NCI-H146 treated with DMSO at 0.1 percent for 48 hours (cell line): ENCODE results near the gene RPL31.

Experiments used
- DNase-seq: peaks from one replicate; lab custom pipeline; 2025; ENCODE audit not compliant: unreplicated experiment; lab: John Stamatoyannopoulos, UW

RPL31 gene

DNA sequence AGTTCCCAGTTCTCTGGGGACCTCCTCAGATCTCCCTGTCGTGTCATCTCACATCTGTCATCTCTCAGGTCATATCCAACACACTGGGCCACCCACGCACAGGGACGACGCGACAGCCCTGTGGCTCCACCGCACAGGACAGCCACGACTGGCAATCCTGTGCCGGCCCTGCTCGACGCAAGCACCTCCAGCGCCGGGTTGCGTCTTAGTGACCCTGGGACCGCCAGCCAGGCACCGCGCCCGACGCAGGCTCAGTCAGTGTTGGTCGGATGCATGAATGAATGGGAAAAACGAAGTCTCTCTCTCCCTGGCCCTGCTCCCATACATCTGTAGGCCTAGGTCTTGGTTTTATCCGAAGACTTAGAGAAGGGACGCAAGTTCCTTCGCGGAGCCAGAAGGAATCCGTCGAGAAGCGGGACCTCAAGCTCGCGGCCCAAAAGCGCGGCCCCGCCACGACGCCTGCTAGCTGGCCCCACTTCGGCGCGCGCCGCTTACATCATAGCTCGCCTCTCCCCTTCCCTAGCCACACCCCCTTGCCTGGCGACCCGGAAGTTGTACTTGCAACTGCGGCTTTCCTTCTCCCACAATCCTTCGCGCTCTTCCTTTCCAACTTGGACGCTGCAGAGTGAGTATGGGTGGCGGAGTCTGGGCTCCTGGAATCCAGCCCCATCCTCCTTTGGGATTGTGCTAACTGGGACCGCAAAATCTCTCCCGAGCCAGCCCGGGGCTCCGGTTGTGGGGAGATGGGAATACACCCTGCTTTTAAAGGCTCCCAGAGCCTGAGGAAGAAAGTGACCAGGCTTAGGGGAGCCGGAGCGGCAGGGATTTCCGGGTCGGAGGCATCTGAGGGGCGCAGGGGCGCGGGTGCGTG lies at the start of gene RPL31:
Gene RPL31 (plus strand): TSS at position 599 of the 871 bp plus-strand sequence. CDS start 413 bp downstream, outside the sequence.
- DNase-seq, result peak; percentile 75

DNA sequence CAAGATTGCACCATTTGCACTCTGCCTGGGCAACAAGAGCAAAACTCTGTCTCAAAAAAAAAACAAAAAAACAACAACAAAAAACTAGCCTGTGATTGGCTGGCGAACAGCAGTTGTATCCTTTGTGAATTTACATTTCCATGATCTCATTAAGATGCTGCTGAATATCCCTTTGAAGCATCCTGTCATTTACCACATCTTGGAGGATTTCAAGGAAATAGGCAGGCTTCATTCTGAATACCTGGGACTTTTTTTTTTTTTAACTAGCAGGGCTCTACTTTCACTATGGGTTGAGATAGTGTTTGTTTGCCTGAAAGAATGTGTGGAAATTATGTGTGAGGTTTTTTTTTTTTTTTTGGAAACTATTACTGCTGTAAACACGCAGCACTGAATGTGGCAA lies 49.6 kb upstream of the RPL31 start:
- DNase-seq, result no peak

- no peak for DNase-seq
These were observed 48.6 kb upstream of the RPL31 start for GRCh38 chr2:100953406-100954043.

DNA sequence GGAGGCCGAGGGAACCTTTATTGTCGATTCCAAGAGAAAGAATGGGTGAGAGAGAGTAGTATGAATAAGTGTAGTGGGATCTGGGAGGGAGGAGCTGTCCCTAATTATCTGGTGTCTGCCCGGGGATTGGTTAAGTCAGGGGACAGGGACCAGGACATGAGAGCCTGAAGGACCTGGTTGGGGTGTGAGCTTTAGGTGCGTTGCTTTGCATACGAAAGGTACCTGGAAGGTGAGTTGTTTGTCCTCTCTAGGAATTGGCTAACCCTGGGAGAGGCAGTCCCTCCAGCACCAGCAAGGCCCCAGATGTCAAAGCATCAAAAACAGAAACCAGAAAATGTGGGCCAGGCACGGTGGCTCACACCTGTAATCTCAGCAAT lies 48.1 kb upstream of the RPL31 start:
- DNase-seq, result no peak

DNA sequence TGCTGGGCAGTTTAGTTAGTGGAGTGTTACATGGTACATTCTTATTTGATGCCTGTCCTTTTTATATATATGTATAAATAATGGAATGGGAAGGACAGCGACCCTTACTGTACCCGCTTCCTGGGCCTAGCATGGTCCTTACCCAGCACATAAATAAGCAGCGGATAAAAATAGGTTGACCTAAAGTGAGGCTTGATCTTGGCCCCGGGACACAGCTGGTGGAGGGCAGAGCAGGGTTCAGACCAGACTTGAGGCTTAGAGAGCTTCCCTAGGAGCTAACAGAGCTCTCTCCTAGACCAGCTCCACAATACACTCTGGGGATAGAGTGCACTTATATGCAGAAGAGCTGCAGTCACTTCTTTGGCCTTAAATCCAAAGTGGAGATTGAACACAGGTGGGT lies 46.9 kb upstream of the RPL31 start:
- DNase-seq, result no peak

DNA sequence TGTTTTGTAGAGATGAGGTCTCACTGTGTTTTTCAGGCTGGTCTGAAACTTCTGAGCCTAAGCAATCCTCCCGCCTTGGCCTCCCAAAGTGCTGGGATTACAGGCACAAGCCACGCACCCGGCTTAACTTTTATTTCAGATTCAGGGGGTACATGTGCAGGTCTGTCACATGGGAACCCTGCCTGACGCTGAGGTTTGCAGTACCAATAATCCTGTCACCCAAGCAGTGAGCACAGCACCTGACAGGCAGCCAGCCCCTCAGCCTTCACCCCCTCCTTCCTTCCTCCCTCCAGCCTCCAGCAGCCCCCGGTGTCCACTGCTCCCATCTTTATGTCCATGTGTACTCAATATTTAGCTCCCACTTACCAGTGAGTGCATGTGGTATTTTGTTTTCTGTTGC lies 46.0 kb upstream of the RPL31 start:
- DNase-seq, result no peak

GRCh38 chr2:100957996-100958653 lies 44.0 kb upstream of the RPL31 start:
- no peak for DNase-seq

- DNase-seq, result no peak
These were observed 42.7 kb upstream of the RPL31 start for GRCh38 chr2:100959225-100959880.

DNA sequence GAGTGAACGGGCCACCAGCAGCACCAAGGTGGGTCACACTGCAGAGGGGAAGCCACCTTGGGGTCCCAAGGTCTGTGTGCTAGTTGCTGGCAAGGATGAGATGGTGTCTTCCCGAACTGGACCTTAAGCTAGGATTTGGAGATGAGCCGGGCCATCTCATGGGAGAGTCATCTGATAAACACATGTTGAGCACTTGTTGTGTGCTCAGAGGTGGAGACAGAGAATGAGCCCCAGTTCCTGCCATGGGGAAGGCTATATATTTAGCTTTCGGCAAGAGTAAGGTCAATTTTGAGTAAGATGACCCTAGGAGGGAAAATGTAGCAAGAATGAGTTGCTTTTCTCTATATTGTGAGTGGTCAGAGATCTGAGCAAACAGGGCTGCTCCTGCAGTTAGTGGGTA lies 41.4 kb upstream of the RPL31 start:
- DNase-seq, result no peak

GRCh38 chr2:100962366-100963025 lies 39.6 kb upstream of the RPL31 start:
- no peak for DNase-seq

GRCh38 chr2:100963026-100963375 lies 39.1 kb upstream of the RPL31 start:
- no peak for DNase-seq

- no peak for DNase-seq
These were observed 37.9 kb upstream of the RPL31 start for GRCh38 chr2:100964222-100964621.

DNA sequence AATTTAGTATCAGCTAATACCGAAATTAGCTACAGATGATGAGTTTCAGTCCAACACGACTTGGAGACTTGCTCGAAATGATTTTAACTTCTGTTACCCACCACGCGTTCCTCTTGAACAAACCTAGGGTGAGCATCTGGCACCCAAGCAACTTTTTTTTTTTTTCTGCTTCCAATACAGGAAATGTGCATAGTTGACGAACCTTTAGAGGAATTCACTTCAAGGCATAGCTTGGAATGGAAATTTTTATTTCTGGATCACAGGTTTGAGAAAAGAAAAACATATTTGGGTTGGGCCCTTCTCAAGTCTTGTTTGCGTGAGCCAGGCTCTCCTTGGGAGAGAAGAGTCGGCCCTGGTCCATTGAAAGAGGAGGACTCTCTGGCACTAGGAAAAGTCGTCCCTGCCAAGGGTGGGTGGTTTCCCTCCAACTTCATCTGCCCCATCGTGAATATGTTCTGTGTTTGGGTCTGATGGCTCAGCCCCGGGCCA lies 37.4 kb upstream of the RPL31 start:
- no peak for DNase-seq

DNA sequence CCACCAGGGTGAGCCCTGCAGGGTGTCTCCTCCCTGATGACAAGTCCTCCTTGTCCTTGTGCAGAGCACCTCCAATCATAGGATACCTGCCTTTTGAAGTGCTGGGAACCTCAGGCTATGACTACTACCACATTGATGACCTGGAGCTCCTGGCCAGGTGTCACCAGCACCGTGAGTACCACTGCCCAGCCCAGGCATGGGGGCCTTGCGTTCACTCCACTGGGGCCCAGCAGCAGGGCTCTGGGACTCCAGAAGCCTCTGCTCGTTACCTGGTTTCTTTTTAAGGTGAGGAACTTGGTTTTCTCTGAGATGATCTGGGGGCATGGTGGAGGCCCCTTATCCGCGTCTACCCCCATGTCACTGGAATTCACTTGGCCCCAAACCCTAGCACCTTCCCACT lies 36.5 kb upstream of the RPL31 start:
- DNase-seq, result no peak

- DNase-seq, result no peak
These were observed 34.4 kb upstream of the RPL31 start for GRCh38 chr2:100967716-100968115.

- no peak for DNase-seq
These were observed 33.6 kb upstream of the RPL31 start for GRCh38 chr2:100968146-100969145.

- no peak for DNase-seq
These were observed 32.1 kb upstream of the RPL31 start for GRCh38 chr2:100969998-100970397.

DNA sequence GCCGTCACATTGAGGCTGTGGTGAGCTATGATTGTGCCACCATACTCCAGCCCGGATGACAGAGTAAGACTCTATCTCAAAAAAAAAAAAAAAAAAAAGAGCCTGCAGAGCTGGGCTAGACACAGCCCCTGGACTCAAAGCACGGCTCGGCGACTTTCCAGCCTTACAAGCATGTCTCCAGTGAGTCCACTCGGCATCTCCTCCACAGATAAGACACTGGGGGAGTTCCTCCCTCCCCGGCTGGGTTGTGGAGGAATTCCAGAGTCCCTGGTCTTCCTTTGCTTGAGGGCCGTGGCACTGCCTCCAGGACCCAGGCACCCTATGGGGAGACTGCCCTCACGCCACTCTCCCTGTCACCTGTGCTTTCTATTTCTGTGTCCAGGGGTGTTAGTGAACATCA lies 30.9 kb upstream of the RPL31 start:
- no peak for DNase-seq

DNA sequence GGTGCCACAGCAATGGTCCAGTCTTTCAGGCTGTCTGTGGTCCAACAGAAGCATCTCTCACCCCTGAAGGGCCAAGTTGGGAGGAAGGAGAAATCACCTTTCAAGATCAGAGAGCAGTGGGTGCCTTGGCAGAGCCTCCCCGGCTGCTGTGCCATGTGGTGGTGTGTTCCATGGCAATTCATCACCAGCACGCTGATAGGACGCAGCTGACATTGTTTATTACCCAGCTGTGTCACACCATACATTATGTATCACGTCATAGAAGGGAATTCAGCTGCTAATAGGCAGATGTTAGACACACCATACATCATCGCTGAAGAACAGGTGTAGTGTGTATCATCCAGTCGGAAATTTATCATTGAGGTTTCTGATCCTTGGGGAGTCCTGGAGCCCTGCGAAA lies 29.6 kb upstream of the RPL31 start:
- no peak for DNase-seq
